HUES48 (cell line): ENCODE data around the gene SKI.
"Not testable (repeated sequence)": the region's sequence is repeated elsewhere in the genome, so short reads cannot be mapped to it uniquely, and the experiment has no call there.

ENCODE experiments used
- H3K27ac ChIP-seq: one replicate; pipeline ENCODE4 v1.7.0; 2013; ENCODE audit warnings: low read depth, low read length, inconsistent platforms
- H3K27me3 ChIP-seq: 2 replicates; pipeline ENCODE4 v1.6.1; 2013; ENCODE audit warnings: mild to moderate bottlenecking, low read length; ENCODE audit not compliant: control insufficient read depth, insufficient read depth
- H3K36me3 ChIP-seq: 2 replicates; pipeline ENCODE4 v1.6.1; 2013; ENCODE audit warnings: low read length; ENCODE audit not compliant: control insufficient read depth, insufficient read depth
- H3K4me1 ChIP-seq: 2 replicates; pipeline ENCODE4 v1.6.1; 2013; ENCODE audit warnings: mild to moderate bottlenecking, low read length; ENCODE audit not compliant: control insufficient read depth, insufficient read depth
- H3K4me3 ChIP-seq: 2 replicates; pipeline ENCODE4 v1.5.1; 2013; ENCODE audit warnings: mild to moderate bottlenecking, low read depth, low read length
- H3K9ac ChIP-seq: 2 replicates; pipeline ENCODE4 v1.6.1; 2013; ENCODE audit warnings: mild to moderate bottlenecking, low read depth, low read length, moderate library complexity
- H3K9me3 ChIP-seq: 2 replicates; pipeline ENCODE4 v1.6.1; 2013; ENCODE audit warnings: low read length; ENCODE audit not compliant: control insufficient read depth, insufficient read depth

SKI gene

GRCh38 chr1:2292725-2293450, 64.8 kb downstream of the SKI start:
- H3K9ac ChIP-seq, result no peak overlapping the region

GRCh38 chr1:2294033-2294724, 66.1 kb downstream of the SKI start:
- Histone ChIP-seq H3K9ac (no peak overlapping the region), H3K36me3 (no peaks in the 10 kb centered on the region), H3K4me3 (no peak overlapping the region), H3K9me3 (no peaks in the 10 kb centered on the region), H3K27me3 (no peaks in the 10 kb centered on the region), H3K4me1 (peaks cover 6% of the 10 kb centered on the region), H3K27ac (no peak overlapping the region)

More at GRCh38 chr1:2292725-2293450, 64.8 kb downstream of the SKI start:
- no peaks in the 10 kb centered on the region for H3K36me3 ChIP-seq
- H3K4me3 ChIP-seq, result no peak overlapping the region
- no peaks in the 10 kb centered on the region for H3K27me3 ChIP-seq
- H3K9me3 ChIP-seq, result no peaks in the 10 kb centered on the region
- no peak overlapping the region for H3K27ac ChIP-seq
- peaks cover 6% of the 10 kb centered on the region for H3K4me1 ChIP-seq

GRCh38 chr1:2294725-2295078, 66.6 kb downstream of the SKI start:
- Histone ChIP-seq H3K36me3 (no peaks in the 10 kb centered on the region), H3K27ac (no peak overlapping the region), H3K4me3 (no peak overlapping the region), H3K27me3 (no peaks in the 10 kb centered on the region), H3K9ac (no peak overlapping the region), H3K9me3 (no peaks in the 10 kb centered on the region), H3K4me1 (peaks cover 4% of the 10 kb centered on the region)

- no peaks in the 10 kb centered on the region; the same call in 1 of the 2 replicates for H3K4me1 ChIP-seq
- H3K9ac ChIP-seq, result no peak overlapping the region
- H3K4me3 ChIP-seq, result no peak overlapping the region
- no peaks in the 10 kb centered on the region for H3K36me3 ChIP-seq
- no peaks in the 10 kb centered on the region for H3K9me3 ChIP-seq
- no peaks in the 10 kb centered on the region for H3K27me3 ChIP-seq
- no peak overlapping the region for H3K27ac ChIP-seq
Measured at GRCh38 chr1:2295526-2295925, 67.4 kb downstream of the SKI start.

- H3K27ac ChIP-seq, H3K36me3 ChIP-seq, H3K9ac ChIP-seq, H3K4me3 ChIP-seq, H3K4me1 ChIP-seq, H3K27me3 ChIP-seq, H3K9me3 ChIP-seq: not testable (repeated sequence)
Measured at GRCh38 chr1:2296211-2296610, 68.1 kb downstream of the SKI start.

GRCh38 chr1:2296614-2297013, 68.5 kb downstream of the SKI start:
- H3K4me1 ChIP-seq, result no peaks in the 10 kb centered on the region; the same call in 1 of the 2 replicates
- H3K27me3 ChIP-seq, result no peaks in the 10 kb centered on the region
- H3K4me3 ChIP-seq, result no peak overlapping the region
- H3K9me3 ChIP-seq, result no peaks in the 10 kb centered on the region
- H3K36me3 ChIP-seq, result no peaks in the 10 kb centered on the region
- no peak overlapping the region for H3K9ac ChIP-seq
- H3K27ac ChIP-seq, result no peak overlapping the region

GRCh38 chr1:2297246-2298011, 69.3 kb downstream of the SKI start:
- Histone ChIP-seq H3K9ac (no peak overlapping the region), H3K27ac (no peak overlapping the region), H3K36me3 (no peaks in the 10 kb centered on the region), H3K9me3 (no peaks in the 10 kb centered on the region), H3K4me3 (no peak overlapping the region), H3K4me1 (no peaks in the 10 kb centered on the region), H3K27me3 (no peaks in the 10 kb centered on the region)

GRCh38 chr1:2298685-2299084, 70.6 kb downstream of the SKI start:
- H3K4me3 ChIP-seq, result no peak overlapping the region
- H3K4me1 ChIP-seq, result no peaks in the 10 kb centered on the region
- no peaks in the 10 kb centered on the region for H3K27me3 ChIP-seq
- H3K9me3 ChIP-seq, result no peaks in the 10 kb centered on the region
- peaks cover 11% of the 10 kb centered on the region for H3K36me3 ChIP-seq
- no peak overlapping the region for H3K9ac ChIP-seq
- no peak overlapping the region for H3K27ac ChIP-seq

GRCh38 chr1:2299131-2299627, 71.1 kb downstream of the SKI start:
- no peaks in the 10 kb centered on the region for H3K4me1 ChIP-seq
- no peak overlapping the region for H3K9ac ChIP-seq
- H3K4me3 ChIP-seq, result no peak overlapping the region
- H3K27me3 ChIP-seq, result no peaks in the 10 kb centered on the region
- H3K9me3 ChIP-seq, result no peaks in the 10 kb centered on the region
- no peak overlapping the region for H3K27ac ChIP-seq
- peaks cover 16% of the 10 kb centered on the region for H3K36me3 ChIP-seq

GRCh38 chr1:2300004-2300771, 72.1 kb downstream of the SKI start:
- Histone ChIP-seq H3K9me3 (no peaks in the 10 kb centered on the region), H3K4me1 (no peaks in the 10 kb centered on the region), H3K9ac (no peak overlapping the region), H3K27ac (no peak overlapping the region), H3K27me3 (no peaks in the 10 kb centered on the region), H3K4me3 (no peak overlapping the region), H3K36me3 (peaks cover 26% of the 10 kb centered on the region)
